Stimulated activated naive CD8-positive, alpha-beta T cell treated with anti-CD3 and anti-CD28 coated beads, Interleukin-15, Interleukin-2, amounts not matched to agents 100 ng/mL and 50 ng/mL, for 24 hours (primary cell): ENCODE results near the gene MVB12B.

Experiments used
- H3K27ac Mint-ChIP-seq: one replicate; pipeline ENCODE4 v1.8.0; 2021; ENCODE audit warnings: mild to moderate bottlenecking, mixed read lengths
- H3K27me3 Mint-ChIP-seq: one replicate; pipeline ENCODE4 v1.8.0; 2021; ENCODE audit warnings: mixed read lengths
- H3K36me3 Mint-ChIP-seq: one replicate; pipeline ENCODE4 v1.8.0; 2021; ENCODE audit warnings: low read depth, mixed read lengths
- H3K4me1 Mint-ChIP-seq: one replicate; pipeline ENCODE4 v1.8.0; 2021; ENCODE audit warnings: low read depth, mixed read lengths
- H3K4me3 Mint-ChIP-seq: one replicate; pipeline ENCODE4 v1.8.0; 2021; ENCODE audit warnings: mild to moderate bottlenecking, mixed read lengths
- H3K9me3 Mint-ChIP-seq: one replicate; pipeline ENCODE4 v1.8.0; 2021; ENCODE audit warnings: mixed read lengths

MVB12B gene

DNA sequence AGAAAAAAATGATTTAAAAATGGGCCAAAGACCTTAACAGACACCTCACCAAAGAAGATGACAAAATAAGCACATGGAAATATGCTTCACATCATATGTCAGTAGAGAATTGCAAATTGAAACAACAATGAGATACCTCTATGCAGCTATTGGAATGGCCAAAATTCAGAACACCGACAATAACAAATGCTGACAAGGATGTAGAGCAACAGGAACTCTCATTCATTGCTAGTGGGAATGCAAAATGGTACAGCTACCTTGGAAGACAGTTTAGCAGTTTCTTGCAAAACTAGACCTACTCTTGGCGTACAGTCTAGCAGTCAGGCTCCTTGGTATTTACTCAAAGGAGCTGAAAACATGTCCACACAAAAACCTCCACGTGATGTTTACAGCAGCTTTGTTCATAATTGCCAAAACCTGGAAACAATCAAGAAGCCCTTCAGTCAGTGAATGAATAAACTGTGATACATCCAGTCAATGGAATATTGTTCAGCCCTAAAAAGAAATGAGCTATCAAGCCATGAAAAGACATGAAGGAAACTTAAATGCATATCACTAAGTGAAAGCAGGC, 10.5 kb upstream of the MVB12B start:
- Mint-ChIP-seq H3K4me1 (peaks cover 5% of the 10 kb centered on the region), H3K27me3 (no peaks in the 10 kb centered on the region), H3K36me3 (no peaks in the 10 kb centered on the region), H3K27ac (no peak overlapping the region), H3K9me3 (no peaks in the 10 kb centered on the region), H3K4me3 (no peak overlapping the region)

DNA sequence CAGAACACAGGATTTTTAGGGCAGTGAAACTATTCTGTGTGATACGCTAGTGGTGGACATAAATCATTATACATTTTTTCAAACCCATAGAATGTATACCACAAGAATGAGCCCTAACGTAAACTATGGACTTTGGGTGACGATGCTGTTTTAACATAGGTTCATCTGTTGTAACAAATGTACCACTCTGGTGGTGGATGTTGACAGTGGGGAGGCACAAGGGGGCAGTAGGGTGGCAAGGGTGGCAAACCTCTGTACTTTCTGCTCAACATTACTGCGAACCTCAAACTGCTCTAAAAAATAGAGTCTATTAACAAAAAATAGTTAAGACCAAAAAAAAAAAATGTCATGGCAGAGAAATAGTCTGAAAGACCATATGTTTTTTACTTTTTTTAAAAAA, 9.1 kb upstream of the MVB12B start:
- Mint-ChIP-seq H3K4me3 (no peak overlapping the region), H3K4me1 (peaks cover 5% of the 10 kb centered on the region), H3K36me3 (no peaks in the 10 kb centered on the region), H3K9me3 (no peaks in the 10 kb centered on the region), H3K27ac (peak overlapping the region; percentile 27), H3K27me3 (no peaks in the 10 kb centered on the region)

DNA sequence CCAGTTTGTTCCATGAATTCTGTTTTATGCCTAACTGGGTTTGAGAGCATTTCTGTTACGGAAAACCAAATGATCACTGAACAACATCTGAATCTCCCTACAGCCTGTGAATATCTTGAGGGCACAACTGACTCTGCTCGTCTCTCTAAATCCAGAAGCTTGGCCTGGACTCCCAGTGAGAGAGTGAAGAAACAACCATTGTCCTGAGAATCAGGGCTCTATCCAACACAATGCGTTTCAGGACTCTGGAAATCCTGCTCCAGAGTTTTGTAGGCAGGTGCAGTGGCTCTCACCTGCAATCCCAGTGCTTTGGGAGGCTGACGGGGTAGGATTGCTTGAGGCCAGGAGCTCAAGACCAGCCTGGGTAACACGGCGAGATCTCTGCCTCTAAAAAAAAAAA, 7.8 kb upstream of the MVB12B start:
- peaks cover 2% of the 10 kb centered on the region for H3K9me3 Mint-ChIP-seq
- H3K4me1 Mint-ChIP-seq, result peaks cover 5% of the 10 kb centered on the region
- no peak overlapping the region for H3K27ac Mint-ChIP-seq

DNA sequence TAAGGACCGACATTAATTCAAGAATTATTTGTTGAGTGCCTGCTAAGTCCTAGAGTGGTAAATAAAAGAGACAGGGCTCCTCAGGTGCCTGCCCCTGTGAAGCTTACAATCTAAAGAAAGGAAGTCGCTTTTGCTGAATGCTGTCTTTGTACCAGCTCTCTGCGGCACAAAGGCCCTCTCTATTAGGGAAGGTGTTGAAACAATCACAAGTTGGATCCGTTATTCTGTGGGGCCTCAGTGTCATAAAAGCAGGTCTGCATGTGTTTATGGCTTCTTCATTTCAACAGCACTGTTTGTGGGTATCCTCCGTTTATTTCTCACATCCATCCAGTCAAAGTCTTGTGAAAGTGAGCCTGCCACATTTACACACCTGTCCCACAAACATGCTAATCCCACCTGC, 7.0 kb upstream of the MVB12B start:
- H3K27me3 Mint-ChIP-seq, result no peaks in the 10 kb centered on the region
- H3K4me1 Mint-ChIP-seq, result peaks cover 5% of the 10 kb centered on the region
- H3K4me3 Mint-ChIP-seq, result no peak overlapping the region
- no peak overlapping the region for H3K27ac Mint-ChIP-seq
- no peaks in the 10 kb centered on the region for H3K36me3 Mint-ChIP-seq
- H3K9me3 Mint-ChIP-seq, result peaks cover 6% of the 10 kb centered on the region

More for the DNA sequence above, 7.8 kb upstream of the MVB12B start:
- no peaks in the 10 kb centered on the region for H3K27me3 Mint-ChIP-seq
- no peak overlapping the region for H3K4me3 Mint-ChIP-seq
- no peaks in the 10 kb centered on the region for H3K36me3 Mint-ChIP-seq

DNA sequence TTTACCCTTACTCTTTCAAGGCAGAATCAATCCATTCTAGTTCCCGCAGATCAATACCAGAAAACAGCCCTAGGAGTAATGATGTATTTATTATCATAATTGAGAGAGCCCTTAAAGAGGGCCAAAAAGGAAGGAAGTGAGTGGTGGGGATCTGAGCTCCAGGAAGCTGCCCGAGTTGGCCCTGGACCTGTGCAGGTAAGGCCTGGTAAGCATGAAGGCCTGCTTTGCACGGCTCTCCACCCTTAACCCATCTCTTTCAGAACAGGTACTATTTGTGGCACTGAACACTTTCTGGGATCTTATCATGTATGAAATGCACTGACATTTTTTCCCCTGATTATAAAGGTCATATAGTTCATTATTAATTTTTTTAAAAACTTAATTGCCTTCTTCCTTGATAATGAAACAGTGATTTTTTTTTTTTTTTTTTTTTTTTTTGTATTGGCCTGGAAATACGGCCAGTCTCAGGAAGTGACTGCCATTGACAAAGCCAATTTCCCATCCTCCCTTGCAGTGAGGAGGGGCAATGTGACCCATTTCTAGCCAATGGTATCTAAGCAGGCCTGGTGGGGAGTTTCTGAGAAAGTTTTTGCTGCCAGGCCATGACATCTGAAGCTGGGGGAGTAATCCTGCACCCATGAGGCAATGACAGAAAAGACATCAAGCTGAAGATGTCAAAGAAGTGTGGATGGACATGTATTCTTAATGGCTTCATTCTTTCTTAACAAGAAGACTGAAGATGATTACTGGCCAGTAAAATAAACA, 6.3 kb upstream of the MVB12B start:
- Mint-ChIP-seq H3K27me3 (no peaks in the 10 kb centered on the region), H3K9me3 (peaks cover 6% of the 10 kb centered on the region), H3K4me1 (peaks cover 5% of the 10 kb centered on the region), H3K36me3 (no peaks in the 10 kb centered on the region), H3K4me3 (no peak overlapping the region), H3K27ac (no peak overlapping the region)

DNA sequence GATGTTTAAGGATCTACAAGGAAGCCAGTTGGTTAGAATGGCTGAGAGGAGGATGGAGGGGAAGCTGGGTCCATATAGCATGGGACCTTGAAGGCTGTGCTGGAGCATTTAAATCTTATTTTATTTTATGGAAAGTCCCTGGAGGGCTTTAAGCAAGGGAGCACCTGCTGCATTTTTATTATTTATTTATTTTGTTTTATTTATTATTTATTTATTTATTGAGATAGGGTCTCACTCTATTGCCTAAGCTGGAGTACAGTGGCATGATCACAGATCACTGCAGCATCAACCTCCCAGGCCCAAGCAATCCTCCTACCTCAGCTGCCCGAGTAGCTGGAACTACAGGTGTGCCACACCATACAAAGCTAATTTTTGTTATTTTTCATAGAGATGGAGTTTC, 4.9 kb upstream of the MVB12B start:
- Mint-ChIP-seq H3K4me1 (peaks cover 5% of the 10 kb centered on the region), H3K27ac (no peak overlapping the region), H3K27me3 (peaks cover 4% of the 10 kb centered on the region), H3K36me3 (no peaks in the 10 kb centered on the region), H3K4me3 (no peak overlapping the region), H3K9me3 (peaks cover 6% of the 10 kb centered on the region)

DNA sequence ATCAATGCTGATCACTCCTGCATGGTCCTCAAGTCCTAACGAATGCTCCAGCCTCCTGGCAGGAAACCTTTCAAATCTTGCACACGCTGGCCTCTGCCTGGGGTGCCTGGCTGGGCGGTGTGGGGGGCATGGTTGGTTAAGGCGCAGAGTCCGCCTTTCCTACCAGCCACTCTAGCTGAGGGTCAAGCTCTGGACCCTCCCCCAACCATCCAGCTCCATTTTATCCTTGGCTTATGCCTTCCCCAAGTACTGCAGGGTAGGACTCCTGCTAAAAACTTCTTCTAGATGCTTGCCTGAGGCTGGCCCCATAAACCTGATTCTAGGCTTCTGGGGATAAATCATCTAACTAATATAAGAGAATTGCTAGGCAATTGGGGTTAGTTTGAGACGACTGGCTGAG, 808 bp upstream of the MVB12B start:
- H3K27me3 Mint-ChIP-seq, result peaks cover 4% of the 10 kb centered on the region
- peaks cover 34% of the 10 kb centered on the region for H3K4me1 Mint-ChIP-seq
- H3K27ac Mint-ChIP-seq, result peak overlapping the region; percentile 34
- no peaks in the 10 kb centered on the region for H3K36me3 Mint-ChIP-seq
- H3K9me3 Mint-ChIP-seq, result peaks cover 6% of the 10 kb centered on the region
- peak overlapping the region; percentile 79 for H3K4me3 Mint-ChIP-seq

DNA sequence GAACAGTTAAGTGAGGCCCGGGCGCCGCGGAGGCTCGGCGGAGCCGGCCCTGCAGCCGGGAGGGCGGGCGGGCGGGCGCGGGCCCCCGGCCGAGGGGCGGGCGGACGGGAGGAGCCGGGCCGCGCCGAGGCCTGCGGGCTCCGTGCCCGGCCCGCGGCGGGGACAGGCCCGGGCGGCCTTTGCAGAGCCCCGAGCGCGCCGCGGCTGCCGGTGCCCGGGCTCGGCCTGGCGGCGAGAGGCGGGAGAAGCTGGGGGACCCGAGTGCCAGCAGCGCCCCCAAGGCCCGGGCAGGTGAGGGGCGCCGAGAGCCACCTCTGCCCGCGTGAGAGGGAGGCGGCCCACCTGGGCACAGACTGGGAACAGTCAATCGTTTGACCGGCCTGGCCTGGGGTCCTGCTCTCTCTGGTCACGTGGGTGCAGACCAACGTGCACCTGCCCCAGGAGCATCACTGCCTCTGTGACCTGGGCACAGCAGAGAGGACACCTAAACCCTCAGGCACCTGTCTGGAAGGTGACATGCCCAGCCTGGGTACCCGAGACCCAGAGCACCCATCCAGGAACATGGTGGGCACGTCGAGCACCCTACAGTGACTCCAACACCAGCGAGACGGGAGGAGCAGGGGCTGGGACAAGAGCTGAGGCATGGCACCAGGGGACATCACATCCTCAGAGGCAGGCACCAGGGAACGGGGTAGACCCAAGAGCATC, 531 bp downstream of the MVB12B start:
- H3K27ac Mint-ChIP-seq, result peak overlapping the region; percentile 63

DNA sequence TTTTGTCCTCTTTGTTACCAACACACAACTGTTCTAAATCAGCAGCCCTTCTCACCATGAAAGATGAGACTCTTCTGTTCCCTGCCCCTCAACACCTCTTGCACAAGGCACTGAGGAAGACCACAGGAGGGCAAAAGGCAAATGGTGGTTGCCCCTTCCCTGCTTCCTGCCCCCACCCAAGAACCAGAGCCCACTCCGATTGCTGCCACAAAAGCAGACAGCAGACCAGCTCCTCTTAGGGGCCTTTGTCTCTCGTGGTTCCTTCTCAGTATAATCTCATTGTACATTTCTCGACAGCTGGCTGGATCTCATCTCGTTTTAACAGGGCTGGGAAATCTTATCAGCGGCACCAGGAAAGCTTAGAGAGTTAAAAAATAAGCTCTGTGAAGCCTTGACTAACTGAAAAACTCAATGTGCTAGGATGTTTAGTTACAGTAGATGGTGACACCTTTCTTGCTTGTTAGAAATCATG, 1.1 kb downstream of the MVB12B start:
- Mint-ChIP-seq H3K27ac (peak overlapping the region; percentile 63), H3K9me3 (peaks cover 6% of the 10 kb centered on the region), H3K4me3 (peak overlapping the region; percentile 75), H3K27me3 (peaks cover 4% of the 10 kb centered on the region), H3K36me3 (no peaks in the 10 kb centered on the region), H3K4me1 (peaks cover 47% of the 10 kb centered on the region)

More for the DNA sequence above, 531 bp downstream of the MVB12B start:
- Mint-ChIP-seq H3K9me3 (peaks cover 6% of the 10 kb centered on the region), H3K27me3 (peaks cover 4% of the 10 kb centered on the region), H3K4me3 (peak overlapping the region; percentile 75), H3K36me3 (no peaks in the 10 kb centered on the region), H3K4me1 (peaks cover 46% of the 10 kb centered on the region)

DNA sequence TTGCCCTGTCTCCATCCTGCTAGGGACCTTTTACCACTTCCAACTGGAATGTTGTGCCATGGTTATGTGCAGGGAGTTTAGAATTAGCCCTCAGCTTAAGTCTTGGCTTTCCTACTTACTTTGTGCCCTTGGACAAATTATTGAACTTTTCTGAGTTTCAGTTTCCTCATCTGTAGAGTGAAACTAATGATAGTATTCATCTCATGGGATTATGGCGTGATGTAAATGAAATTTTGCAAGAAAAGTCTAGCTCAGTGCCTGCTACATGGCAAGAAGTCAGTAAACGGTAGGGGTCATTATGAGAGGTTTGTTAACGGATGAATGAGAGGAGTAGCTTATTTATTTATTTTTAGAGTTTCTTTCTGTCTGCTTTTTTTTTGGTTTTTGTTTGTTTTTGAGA, 1.8 kb downstream of the MVB12B start:
- Mint-ChIP-seq H3K4me1 (peaks cover 47% of the 10 kb centered on the region), H3K4me3 (peak overlapping the region; percentile 75), H3K27ac (no peak overlapping the region), H3K9me3 (peaks cover 6% of the 10 kb centered on the region), H3K27me3 (peaks cover 4% of the 10 kb centered on the region), H3K36me3 (no peaks in the 10 kb centered on the region)

DNA sequence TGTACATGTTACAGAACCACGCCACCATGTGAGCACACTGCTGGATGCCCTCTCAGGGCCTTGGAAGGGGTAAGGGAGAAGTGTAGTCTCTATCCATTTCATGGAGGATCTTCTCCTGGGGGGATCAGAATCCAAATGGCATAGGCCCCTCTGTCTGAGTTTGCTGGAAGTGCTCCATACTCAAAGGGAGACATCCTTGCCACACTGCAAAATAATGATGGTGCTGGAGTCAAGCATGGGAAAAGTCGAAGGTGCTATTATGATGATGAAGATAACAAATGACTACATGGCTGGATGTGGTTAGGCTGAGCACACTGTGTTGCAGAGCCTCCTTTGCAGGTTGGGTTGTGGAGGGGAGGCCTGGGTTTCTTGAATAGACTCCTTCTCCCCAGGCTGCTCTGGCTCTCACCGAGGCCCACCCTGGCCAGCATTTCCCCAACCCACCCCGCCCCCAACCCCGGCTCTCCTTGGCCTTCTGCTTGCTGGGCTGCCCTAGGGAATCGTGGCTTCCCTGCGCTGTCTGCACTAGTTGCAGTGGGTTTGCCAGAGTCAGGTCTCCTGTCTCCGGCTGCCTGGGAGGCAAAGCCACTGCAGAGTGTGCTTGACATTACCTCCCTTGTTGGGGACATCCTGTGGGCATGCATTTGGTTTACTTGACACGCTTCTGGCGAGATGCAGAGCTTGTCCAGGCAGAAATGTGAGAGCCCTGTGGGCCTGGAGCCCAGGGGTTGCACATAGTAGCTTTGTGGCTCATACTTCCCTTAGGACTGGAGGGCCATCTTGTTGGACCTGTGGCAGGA, 3.0 kb downstream of the MVB12B start:
- peaks cover 4% of the 10 kb centered on the region for H3K27me3 Mint-ChIP-seq
- no peaks in the 10 kb centered on the region for H3K9me3 Mint-ChIP-seq
- H3K4me3 Mint-ChIP-seq, result no peak overlapping the region
- no peak overlapping the region for H3K27ac Mint-ChIP-seq
- peaks cover 47% of the 10 kb centered on the region for H3K4me1 Mint-ChIP-seq
- H3K36me3 Mint-ChIP-seq, result no peaks in the 10 kb centered on the region

DNA sequence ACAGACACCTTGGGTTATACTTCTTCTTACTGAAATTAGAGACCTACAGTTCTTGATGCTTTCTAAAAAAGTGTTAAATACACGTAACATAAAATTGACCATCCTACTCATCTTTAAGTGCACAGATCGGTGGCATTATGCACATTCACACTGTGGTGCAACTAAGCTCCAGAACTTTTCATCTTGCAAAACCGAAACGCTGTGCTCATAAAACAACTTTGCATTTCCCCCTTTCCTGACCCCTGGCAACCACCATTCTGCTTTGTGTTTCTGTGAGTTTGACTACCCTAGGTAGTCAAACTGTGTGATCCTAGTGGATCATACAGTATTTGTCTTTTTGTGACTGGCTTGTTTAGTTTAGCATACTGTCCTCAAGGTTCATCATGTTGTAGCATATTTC, 3.9 kb downstream of the MVB12B start:
- H3K4me3 Mint-ChIP-seq, result no peak overlapping the region
- H3K27ac Mint-ChIP-seq, result no peak overlapping the region
- H3K36me3 Mint-ChIP-seq, result no peaks in the 10 kb centered on the region
- peaks cover 47% of the 10 kb centered on the region for H3K4me1 Mint-ChIP-seq
- peaks cover 2% of the 10 kb centered on the region for H3K27me3 Mint-ChIP-seq
- no peaks in the 10 kb centered on the region for H3K9me3 Mint-ChIP-seq

DNA sequence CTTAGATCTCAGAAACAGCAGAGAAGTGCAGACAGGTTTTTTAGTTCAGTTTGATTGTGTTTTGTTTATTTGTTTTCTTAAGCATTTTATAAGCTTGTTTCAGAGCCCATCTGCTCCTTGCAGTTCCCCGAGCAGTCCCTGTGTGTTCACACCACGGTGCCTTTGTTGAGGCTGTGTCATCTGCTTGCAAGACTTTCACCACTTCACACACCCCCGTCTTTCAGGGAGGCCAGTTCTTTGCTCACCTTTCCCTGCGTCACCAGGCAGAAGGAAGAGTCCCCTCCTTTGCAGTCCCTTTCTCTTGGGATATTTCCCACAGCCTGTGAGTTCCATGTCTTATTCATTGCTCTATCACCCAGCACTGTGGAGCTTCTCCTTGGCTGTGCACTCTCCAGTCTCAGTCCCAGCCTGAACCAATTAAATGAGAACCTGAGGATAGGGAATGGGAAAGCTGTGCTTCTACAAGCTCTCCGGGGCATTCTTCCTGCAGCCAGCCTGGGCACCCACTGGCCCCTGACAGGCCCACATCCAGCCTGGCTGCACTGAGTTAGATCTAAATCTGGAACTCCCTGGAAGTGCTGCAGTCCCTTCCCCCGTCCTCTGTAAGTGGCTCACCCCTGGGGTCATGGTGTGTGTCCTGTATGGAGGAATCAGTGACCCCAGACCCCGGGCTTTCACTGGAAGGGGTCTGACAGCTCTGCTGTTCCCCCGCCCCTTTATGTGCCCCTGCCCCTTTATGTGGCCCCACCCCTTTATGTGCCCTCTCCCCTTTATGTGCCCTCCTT, 5.5 kb downstream of the MVB12B start:
- Mint-ChIP-seq H3K9me3 (no peaks in the 10 kb centered on the region), H3K4me1 (peaks cover 47% of the 10 kb centered on the region), H3K27me3 (no peaks in the 10 kb centered on the region), H3K4me3 (no peak overlapping the region), H3K36me3 (no peaks in the 10 kb centered on the region), H3K27ac (no peak overlapping the region)
